OCI-LY7 (cell line): Measurements from ENCODE around the gene PPIP5K2.
"Not testable (repeated sequence)": the region's sequence is repeated elsewhere in the genome, so short reads cannot be mapped to it uniquely, and the experiment has no call there.

ENCODE experiments used
- CTCF ChIP-seq: fragments of 200-600 bp; sonication (generic); conservative IDR thresholded peaks from 2 replicates; pipeline ENCODE4 v1.5.1; 2014; ENCODE audit warnings: mild to moderate bottlenecking, antibody characterized with exemption, low read length, moderate library complexity, mixed read lengths
- EZH2phosphoT487 ChIP-seq: fragments of 200-600 bp; sonication (generic); IDR thresholded peaks from 2 replicates; pipeline ENCODE4 v1.6.1; 2018; ENCODE audit warnings: low read depth, borderline replicate concordance, mild to moderate bottlenecking, mixed run types, antibody characterized with exemption, low read length, moderate library complexity, mixed read lengths

GRCh38 chr5:103204990-103205389 lies 84.9 kb downstream of the PPIP5K2 start:
- TF ChIP-seq CTCF, EZH2phosphoT487: not testable (repeated sequence)
